GM18909 (cell line): ENCODE results near the gene THRAP3.
"Not testable (repeated sequence)": the region's sequence is repeated elsewhere in the genome, so short reads cannot be mapped to it uniquely, and the experiment has no call there.

ENCODE experiments used
- ATAC-seq: cut with Tn5 transposase; IDR thresholded peaks from one replicate; pipeline ENCODE4 v1.9.1; 2021; ENCODE audit warnings: mild to moderate bottlenecking; ENCODE audit not compliant: unreplicated experiment, poor library complexity

The THRAP3 gene

DNA sequence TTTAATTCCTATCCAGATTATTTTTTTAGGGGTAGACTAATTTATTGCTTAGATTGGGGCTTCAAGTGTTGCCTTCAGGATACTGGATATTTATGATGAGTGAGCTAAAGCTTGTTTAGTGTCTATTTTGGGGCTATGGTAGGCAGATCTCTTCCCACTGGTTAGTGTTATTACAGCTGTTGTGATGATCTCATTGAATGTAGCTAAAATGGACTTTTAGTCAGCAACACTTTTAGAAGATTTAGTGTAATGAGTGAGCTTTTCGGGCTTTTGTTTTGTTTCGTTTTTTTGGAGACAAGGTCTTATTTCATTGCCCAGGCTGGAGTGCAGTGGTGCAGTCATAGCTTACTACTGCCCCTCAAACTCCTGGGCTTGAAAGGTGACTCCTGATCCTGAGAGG, 14.2 kb downstream of the THRAP3 start:
- ATAC-seq: no peak

DNA sequence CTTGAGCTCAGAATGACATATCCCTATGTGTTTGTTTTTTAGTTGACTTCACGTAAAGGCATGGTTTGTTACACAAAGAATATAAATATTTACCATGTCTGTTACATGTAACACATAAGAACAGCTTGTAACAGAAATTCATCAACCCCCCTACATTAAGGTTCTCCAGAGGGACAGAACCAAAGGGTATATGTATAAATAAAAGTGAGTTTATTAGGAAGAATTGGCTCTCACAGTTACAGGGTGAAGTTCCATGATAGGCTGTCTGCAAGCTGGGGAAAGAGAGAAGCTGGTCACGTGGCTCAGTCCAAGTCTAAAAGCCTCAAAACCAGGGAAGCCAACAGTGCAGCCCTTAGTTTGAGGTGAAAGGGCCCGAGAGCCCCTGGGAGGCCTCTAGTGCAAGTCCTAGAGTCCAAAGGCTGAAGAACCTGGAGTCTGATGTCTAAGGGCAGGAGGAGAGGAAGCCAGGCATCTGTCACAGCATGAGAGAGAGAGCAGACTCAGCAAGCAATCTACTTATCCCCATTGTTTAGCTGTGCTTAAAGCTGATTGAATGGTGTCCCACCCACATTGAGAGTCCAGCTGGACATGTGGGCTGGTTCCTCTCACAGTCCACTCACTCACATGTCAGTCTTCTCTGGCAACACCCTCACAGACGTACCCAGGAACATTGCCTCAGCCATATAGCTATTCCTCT, 15.8 kb downstream of the THRAP3 start:
- no peak for ATAC-seq

DNA sequence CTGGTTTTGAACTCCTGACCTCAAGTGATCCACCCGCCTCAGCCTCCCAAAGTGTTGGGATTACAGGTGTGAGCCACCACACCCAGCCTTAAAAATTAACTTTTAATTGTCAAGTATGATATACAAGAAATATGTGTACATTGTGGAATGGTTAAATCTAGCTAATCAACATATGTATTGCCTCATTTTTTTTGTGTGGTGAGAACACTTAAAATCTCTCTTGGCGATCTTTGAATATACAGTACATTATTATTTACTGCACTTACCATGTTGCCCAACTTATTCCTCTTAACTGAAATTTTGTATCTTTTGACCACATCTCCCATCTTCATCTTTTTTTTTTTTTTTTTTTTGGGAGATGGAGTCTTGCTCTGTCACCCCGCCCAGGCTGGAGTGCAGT, 23.3 kb downstream of the THRAP3 start:
- ATAC-seq: no peak

DNA sequence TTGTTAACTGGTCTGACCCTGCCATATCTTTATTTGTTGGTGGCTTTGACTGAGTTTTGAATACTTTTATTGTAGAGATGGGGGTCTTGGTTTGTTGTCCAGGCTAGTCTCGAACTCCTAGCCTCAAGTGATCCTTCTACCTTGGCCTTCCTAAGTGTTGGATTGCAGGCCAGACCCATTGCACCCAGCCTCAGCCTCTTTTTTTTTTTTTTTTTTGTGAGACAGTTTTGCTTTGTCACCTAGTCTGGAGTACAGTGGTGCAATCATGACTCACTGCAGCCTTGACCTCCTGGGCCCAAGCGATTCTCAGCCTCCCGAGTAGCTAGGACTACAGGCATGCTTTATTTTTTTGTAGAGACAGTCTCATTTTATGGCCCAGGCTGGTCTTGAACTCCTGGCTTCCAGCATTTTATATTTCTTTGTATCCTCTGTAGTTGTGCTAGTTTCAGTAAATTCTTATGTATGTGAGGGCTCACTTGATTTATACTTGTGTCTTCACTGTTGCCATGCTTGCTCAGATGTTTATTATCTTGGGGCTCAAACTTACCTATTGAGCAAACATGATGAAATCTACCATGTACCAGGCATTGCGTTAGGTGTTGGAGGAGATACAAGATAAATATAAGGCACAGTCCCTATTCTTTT, 24.1 kb downstream of the THRAP3 start:
- ATAC-seq: no peak

DNA sequence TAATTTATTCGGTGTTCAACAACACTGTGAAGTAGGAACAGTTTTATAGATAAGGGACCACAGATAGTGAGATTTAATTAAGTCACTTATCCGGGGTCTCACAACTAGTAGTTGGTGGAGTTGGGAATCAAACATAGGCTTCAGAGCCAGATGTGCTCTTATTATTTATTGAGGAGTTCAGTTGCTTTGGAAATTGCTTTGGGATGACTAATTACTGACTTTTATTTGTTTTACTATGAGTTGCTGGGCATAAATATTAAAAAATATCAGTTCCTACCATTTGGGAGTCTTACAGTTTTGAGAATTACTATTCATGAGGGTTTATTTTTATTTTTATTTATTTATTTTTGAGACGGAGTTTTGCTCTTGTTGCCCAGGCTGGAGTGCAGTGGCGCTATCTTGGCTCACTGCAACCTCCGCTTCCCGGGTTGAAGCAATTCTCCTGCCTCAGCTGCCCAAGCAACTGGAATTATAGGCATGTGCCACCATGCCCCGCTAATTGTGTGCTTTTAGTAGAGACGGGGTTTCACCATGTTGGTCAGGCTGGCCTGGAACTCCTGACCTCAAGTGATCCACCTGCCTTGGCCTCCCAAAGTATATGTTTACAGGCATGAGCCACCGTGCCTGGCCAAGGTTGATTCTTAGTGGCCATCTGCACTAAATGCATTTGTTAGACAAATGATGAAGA, 27.7 kb downstream of the THRAP3 start:
- no peak for ATAC-seq

DNA sequence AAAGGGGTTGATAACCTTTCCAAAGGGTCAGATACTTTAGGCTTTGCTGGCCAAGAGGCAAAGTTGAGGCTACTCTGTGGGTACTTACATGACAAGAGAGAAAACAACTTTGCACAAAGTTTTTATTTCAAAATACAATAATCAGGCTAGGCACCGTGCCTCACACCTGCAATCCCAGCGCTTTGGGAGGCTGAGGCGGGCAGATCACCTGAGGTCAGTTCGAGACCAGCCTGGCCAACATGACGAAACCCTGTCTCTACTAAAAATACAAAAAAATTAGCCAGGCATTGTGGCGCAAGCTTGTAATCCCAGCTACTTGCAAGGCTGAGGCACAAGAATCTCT, 28.2 kb downstream of the THRAP3 start:
- ATAC-seq: not testable (repeated sequence)

DNA sequence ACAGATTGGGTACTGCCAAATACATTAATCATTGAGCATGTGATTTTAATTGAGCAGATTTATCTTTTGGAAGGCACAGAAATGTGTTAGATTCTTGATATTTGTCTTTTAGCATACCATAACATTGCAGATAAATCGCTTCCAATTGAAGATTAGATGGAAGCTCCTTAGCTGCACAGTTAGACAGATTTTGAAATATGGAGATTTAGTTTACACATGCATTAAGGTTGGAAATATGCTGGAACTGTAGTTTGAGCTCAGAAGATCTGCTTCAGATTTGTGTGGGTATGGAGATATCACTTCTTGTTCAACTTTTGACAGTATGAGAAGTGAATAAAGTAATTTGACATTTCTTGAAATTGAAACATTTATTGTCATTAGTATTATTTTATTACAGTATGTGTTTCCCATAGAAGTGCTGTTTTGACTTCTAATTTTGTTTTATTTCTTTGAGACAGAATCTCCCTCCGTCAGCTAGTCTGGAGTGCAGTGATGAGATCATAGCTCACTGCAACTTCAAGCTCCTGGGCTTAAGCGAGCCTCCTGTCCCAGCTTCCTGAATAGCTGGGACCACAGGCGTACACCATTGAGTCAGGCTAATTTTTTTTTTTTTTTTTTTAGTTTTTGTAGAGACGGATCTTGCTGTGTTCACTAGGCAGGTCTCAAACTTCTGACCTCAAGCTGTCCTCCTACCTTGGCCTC, 29.1 kb downstream of the THRAP3 start:
- ATAC-seq: no peak

DNA sequence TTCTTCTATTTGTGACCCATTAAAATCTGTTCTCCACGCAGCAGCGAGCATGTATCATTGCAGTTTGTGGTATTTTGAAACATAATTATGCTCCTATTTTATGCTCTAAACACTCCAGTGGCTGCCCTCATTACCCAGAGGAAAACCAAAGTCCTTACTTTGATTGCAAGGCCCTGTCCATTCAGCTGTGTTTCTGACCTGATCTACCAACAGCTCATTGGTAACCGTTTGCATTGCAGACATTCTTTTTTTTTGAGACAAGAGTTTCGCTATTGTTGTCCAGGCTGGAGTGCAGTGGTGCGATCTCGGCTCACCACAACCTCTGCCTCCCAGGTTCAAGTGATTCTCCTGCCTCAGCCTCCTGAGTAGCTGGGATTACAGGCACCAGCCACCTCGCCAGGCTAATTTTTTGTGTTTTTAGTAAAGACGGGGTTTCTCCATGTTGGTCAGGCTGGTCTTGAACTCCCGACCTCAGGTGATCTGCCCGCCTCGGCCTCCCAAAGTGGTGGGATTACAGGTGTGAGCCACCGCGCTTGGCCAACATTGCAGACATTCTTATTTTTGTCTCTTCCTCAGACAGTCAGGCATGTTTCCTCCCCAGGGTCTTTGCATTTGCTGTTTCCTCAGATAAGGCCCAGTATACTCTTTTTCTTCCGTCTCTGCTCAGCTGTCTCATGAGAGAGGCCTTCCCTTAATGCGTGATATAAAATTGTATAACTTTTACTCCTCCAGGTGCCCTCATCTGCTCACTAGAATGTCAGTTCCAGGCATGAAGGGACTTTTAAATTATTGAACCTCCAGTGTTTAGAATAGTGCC, 32.5 kb downstream of the THRAP3 start:
- ATAC-seq: no peak

DNA sequence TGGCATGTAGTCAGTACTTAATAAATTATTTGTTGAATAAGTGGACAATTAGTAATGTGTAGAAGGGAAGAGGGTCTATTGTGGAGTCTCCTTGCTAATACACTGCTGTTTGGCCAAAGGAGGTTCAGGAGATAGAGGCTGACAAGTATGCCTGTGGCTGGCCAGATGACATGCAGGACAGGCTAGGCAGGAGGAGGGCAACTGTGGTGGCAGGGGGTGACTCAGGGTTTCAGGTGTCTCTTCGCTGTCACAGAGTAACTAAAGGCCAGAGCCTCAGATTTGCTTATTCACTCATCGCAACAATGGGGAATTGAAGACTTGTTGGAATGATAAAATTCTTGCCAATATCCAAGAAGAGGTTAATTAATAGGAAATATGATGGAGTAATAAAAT, 33.1 kb downstream of the THRAP3 start:
- ATAC-seq: no peak

DNA sequence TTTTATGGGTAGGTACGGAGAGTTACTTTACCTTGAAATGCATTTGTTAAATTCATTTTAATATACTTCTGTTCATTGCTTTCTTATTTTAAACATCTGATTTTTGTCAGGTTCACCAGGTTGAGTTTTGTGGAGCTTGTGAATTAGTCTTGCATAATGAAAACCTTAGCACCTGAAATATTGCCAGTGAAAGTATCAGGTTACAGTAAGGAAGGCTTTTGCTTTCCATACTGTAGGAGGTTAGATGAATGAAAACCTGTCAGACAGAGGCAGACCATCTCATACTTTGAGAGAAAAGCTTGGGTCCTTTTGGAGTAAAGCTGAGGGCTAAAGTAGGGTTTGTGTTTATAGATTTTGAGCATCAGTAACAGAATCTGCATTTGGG, 34.7 kb downstream of the THRAP3 start:
- no peak for ATAC-seq

DNA sequence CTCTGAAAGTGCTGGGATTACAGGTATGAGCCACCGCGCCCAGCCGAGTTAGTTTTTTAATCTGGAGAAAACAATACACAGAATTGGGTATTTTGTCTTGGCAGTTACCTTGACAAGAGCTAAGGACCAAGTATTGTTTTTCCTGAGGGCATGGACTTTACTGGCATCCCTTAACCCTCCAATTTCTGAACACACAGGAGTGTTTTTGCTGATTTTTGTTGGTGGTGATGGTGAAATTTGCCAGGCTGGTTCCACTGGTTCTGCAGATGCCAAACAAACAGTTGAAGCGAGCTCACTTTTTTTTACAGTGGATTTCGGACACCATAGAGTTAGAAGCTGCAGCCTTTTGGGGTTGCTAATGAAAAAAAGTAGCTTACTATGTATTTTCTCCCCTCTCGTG, 44.7 kb downstream of the THRAP3 start:
- ATAC-seq: no peak

DNA sequence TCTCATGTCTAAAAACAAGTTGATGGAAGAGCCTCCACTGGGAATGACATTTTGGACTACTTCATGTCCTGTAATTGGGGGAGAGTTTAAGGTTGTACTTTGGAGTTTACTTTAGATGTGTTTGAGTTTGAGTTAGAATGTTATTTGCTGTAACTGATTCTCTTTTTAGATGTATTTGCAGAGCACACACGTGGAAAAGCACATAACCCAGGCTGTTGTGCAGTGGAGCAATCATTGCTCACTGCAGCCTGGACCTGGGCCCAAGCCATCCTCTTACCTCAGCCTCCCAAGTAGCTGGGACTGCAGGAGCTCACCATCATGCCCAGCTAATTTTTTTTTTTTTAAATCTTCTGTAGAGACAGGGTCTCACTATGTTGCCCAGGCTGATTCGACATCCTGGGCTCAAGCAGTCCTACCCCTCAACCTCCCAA, 45.2 kb downstream of the THRAP3 start:
- ATAC-seq: no peak

DNA sequence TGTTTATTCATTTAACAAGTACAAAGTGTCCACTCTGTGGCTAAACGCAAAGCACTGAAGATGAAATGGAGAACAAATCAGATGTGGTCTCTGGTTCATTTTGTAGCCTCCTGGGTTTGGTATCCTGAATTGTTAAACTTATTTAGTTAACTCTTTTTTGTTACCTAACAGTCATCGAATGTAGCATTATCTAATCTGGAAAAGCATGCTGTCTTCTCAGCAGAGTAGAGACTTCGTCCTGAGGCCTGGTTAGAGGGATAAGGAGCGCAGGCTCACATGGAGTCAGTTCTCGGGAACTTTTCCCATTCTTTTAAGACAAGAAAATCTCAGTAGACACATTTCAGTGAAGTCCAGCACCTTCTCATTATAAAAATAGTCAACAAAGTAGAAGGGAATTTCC, 48.8 kb downstream of the THRAP3 start:
- ATAC-seq: no peak

DNA sequence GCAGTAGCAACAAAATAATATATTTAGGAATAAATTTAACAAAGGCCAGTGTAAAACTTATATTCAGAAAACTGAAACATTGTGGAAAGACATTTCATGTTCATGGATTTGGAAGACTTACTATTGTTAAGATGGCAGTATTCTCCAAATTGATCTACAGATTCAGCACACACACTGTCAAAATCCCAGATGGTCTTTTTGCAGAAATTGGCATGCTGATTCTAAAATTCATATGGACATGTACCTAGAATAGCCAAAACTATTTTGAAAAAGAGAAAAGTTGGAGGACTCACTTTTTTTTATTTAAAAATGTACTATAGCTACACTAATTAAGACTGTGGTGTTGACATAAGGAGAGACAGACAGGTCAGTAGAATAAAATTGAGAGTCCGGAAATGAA, 50.0 kb downstream of the THRAP3 start:
- ATAC-seq: no peak

DNA sequence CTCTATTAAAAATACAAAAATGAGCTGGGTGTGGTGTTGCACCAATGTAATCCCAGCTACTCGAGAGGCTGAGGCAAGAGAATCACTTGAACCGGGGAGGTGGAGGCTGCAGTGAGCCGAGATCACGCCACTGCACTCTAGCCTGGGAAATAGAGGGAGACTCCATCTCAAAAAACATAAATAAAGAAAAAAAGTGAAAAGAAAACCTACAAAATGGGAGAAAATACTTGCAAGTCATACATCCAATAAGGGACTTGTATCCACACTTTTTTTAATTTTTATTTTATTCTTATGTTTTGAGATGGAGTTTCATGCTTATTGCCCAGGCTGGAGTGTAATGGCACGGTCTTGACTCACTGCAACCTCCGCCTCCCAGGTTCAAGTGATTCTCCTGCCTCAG, 52.4 kb downstream of the THRAP3 start:
- ATAC-seq: no peak

DNA sequence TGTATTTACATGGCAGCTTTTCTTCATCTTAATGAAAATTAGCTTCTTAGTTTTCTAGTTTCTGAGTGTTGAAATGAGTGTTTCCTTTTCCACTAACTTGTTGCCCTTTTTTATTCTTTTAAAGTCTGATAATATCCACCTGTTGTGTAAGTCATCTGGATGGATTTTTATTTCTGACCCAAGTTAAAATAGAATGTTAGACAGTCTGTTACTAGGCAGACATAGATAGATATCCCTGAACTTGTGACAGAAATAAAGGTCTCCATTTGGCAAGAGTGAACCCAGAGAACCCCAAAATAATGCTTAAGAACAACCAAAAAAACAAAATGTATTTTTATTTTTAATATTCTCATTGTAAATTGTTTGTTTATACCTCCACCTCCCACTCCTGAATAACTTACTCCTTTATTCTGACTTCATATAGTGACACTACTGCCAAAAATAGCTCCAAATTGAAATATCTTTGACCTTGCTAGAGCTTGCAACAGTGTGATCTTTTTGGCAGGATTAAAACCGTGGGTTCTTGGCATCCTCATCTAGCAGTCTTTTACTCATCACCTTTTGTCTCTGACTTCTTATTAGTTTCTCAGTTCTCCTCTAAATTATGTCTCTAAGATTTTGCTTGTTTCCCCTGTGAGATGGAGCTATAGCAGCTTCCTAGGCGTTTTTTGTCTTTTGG, 55.0 kb downstream of the THRAP3 start:
- no peak for ATAC-seq

DNA sequence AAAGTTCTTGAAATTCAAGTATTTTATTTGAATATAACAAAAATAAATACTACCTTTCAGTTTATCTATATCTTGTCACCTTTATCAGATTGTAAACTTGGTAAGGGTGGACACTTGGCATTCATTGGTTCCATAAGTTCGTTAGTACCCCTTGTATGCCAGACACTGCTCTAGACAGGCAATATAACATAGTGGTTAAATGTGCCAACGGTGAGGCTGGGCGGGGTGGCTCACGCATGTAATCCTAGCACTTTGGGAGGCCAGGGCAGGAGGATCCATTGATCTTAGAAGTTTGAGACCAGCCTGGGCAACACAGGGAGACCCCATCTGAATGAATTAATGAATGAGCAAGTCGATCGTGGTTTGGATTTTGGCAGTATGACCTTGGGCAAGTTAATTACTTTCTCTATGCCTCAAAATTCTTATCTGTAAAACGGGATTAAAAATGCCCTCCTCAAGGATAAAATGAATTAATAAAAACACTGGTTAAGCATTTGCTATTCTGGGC, 55.6 kb downstream of the THRAP3 start:
- ATAC-seq: no peak

DNA sequence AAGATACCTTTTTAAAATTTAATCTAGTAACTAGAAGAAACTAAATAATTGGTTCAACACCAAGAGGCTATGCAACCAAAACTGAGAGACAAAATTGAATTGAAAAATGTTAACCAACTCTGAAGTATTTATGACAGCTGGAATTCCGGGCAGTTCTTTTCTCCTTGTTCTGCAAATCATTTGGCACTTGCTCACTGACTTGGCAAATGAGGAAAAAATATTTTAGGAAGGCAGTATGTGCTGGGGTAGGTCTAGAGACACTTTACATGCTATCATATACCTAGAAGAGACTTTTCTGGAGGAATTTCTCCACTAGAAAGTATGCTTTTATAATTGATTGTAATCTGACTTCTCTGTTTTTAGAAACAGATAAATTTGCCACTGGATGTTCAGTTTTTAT, 59.8 kb downstream of the THRAP3 start:
- no peak for ATAC-seq

DNA sequence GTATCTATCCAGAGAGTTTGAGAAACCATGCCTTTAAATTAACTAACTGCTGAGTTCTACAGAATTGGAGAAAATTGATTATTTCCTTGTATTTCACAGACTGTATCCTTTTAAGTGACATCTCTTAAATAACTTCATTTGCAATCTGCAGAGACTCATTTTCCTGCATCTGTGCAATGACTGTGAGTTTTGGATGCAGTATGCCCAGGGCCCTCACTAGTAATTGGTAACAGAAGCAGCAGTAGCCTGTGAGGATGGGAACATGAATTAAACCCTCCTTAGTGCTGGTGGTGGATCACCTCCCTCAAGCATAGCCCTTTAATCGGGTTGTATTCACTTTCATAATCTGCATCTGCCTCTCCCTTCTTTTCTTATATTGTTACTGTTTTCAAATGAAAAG, 60.3 kb downstream of the THRAP3 start:
- no peak for ATAC-seq
